HG02973 (cell line): ENCODE results near the gene DEFB115.
"Not testable (repeated sequence)": the region's sequence is repeated elsewhere in the genome, so short reads cannot be mapped to it uniquely, and the experiment has no call there.

Experiments used
- ATAC-seq: cut with Tn5 transposase; IDR thresholded peaks from one replicate; pipeline ENCODE4 v1.9.1; 2021; ENCODE audit warnings: moderate library complexity; ENCODE audit not compliant: unreplicated experiment

Gene DEFB115

GRCh38 chr20:31257364-31257763 is at the start of gene DEFB115:
TSS of gene DEFB115 (plus strand) at chr20:31257664. CDS start at chr20:31257664, 0 bp downstream.
- ATAC-seq, result no peak

GRCh38 chr20:31236953-31237352 is 20.5 kb upstream of the DEFB115 start:
- no peak for ATAC-seq

GRCh38 chr20:31237763-31238162 is 19.7 kb upstream of the DEFB115 start:
- no peak for ATAC-seq

- no peak for ATAC-seq
Observed at GRCh38 chr20:31239139-31239538, 18.3 kb upstream of the DEFB115 start.

- ATAC-seq, result no peak
Observed at GRCh38 chr20:31256959-31257358, 505 bp upstream of the DEFB115 start.

- ATAC-seq, result no peak
Observed at GRCh38 chr20:31260326-31260932, 3.0 kb downstream of the DEFB115 start.

GRCh38 chr20:31274441-31274840 is 17.0 kb downstream of the DEFB115 start:
- ATAC-seq, result no peak

- ATAC-seq, result no peak
Observed at GRCh38 chr20:31278178-31278577, 20.7 kb downstream of the DEFB115 start.

GRCh38 chr20:31284964-31285363 is 27.5 kb downstream of the DEFB115 start:
- not testable (repeated sequence) for ATAC-seq

- ATAC-seq, result no peak
Observed at GRCh38 chr20:31308535-31309162, 51.2 kb downstream of the DEFB115 start, which contains the start of gene DEFB116. TSS of gene DEFB116 (minus strand) at chr20:31308585. CDS start at chr20:31308585, 0 bp downstream.
